OCI-LY3 (cell line): ENCODE results near the gene BRINP3.

ENCODE experiments used
- CTCF ChIP-seq: fragments of 200-600, 300-600 bp; sonication (generic); IDR thresholded peaks from 2 replicates; pipeline ENCODE4 v1.5.1; 2014; ENCODE audit warnings: antibody characterized with exemption, low read length, low read depth
- EZH2phosphoT487 ChIP-seq: fragments of 200-600 bp; shearing (Covaris generic); IDR thresholded peaks from 2 replicates; pipeline ENCODE4 v1.6.1; 2018; ENCODE audit warnings: antibody characterized with exemption, mixed run types, low read depth

GRCh38 chr1:190429141-190429540 lies 48.5 kb downstream of the BRINP3 start:
- TF ChIP-seq CTCF (no peak), EZH2phosphoT487 (no peak)
